K562 (cell line): ENCODE results near the gene ST6GALNAC1. TPM values are rescaled to one million over a fixed set of nuclear protein-coding genes. Genes with fewer than 3 reads are reported as not detected.
A peak's percentile ranks its signal among the peaks of the same experiment; 100 is the strongest.

ENCODE experiments used
- ATF3 ChIP-seq, 2 experiments: fragments of 450-650 bp in 1 of 2; sonication (generic) in 1 of 2; formaldehyde crosslinking in 1 of 2; IDR thresholded peaks in 1 of 2; conservative IDR thresholded peaks in 1 of 2; 2 replicates each; pipeline versions ENCODE4 v1.6.1 to v1.8.1; 2016 to 2023; ENCODE audit warnings: mild to moderate bottlenecking in 2 of 2, moderate library complexity in 2 of 2, inconsistent platforms in 1 of 2, missing genetic modification reagents in 1 of 2
- CBFA2T2 ChIP-seq: fragments of 450-650 bp; conservative IDR thresholded peaks from 2 replicates; pipeline ENCODE4 v1.6.1; 2017; ENCODE audit warnings: mild to moderate bottlenecking
- FOXK1 ChIP-seq: sonication (generic); formaldehyde crosslinking; IDR thresholded peaks from 2 replicates; pipeline ENCODE4 v1.8.0; 2022; ENCODE audit warnings: missing genetic modification reagents, mild to moderate bottlenecking, borderline replicate concordance
- FOXK2 ChIP-seq, 2 experiments: fragments of 450-650 bp; IDR thresholded peaks in 1 of 2; conservative IDR thresholded peaks in 1 of 2; 2 replicates each; pipeline ENCODE4 v1.6.1; 2016; ENCODE audit warnings: low read depth in 2 of 2, mild to moderate bottlenecking in 1 of 2
- NCOR1 ChIP-seq: fragments of 450-650 bp; IDR thresholded peaks from 2 replicates; pipeline ENCODE4 v1.6.1; 2016; ENCODE audit warnings: mild to moderate bottlenecking, moderate library complexity
- NFE2L1 ChIP-seq: fragments of 450-650 bp; IDR thresholded peaks from 2 replicates; pipeline ENCODE4 v1.6.1; 2016; ENCODE audit warnings: missing genetic modification characterization, low read depth, mild to moderate bottlenecking, missing compliant biosample characterization, moderate library complexity, borderline replicate concordance
- PHF8 ChIP-seq: fragments of 200-600 bp; sonication (generic); IDR thresholded peaks from 2 replicates; pipeline ENCODE4 v1.6.1; 2012; ENCODE audit warnings: mixed run types, mild to moderate bottlenecking, inconsistent platforms, low read length, moderate library complexity, borderline replicate concordance
- PREB ChIP-seq: sonication (generic); formaldehyde crosslinking; IDR thresholded peaks from 2 replicates; pipeline ENCODE4 v1.8.1; 2023; ENCODE audit warnings: mild to moderate bottlenecking, missing genetic modification reagents
- PTRF ChIP-seq: fragments of 450-650 bp; IDR thresholded peaks from 2 replicates; pipeline ENCODE4 v1.6.1; 2016; ENCODE audit warnings: mild to moderate bottlenecking, missing genetic modification characterization, missing compliant biosample characterization
- RBFOX2 ChIP-seq: fragments of 200-400 bp; formaldehyde crosslinking; IDR thresholded peaks from 2 replicates; pipeline ENCODE4 v1.6.1; 2017; ENCODE audit warnings: low read depth, mild to moderate bottlenecking, low read length, moderate library complexity
- SMAD4 ChIP-seq: fragments of 250-450 bp; sonication (Bioruptor Pico); conservative IDR thresholded peaks from 2 replicates; pipeline ENCODE4 v1.8.0; 2021; ENCODE audit warnings: inconsistent platforms, mild to moderate bottlenecking, moderate library complexity
- TEAD4 ChIP-seq, 2 experiments: sonication (generic) in 1 of 2; formaldehyde crosslinking in 1 of 2; IDR thresholded peaks; 2 replicates each; pipeline versions ENCODE4 v1.6.1 to v1.8.0; 2012 to 2022; ENCODE audit warnings: borderline replicate concordance in 1 of 2, inconsistent platforms in 1 of 2, low read length in 1 of 2, mild to moderate bottlenecking in 1 of 2, missing genetic modification reagents in 1 of 2
- polyA plus RNA-seq, 8 experiments: library from polyadenylated mRNA; depleted of rRNA in 4 of 8; stranded (reverse) in 5 of 8; unstranded in 3 of 8; fragments of >200 nt; fragmentation: Nextera tagmentation in 2 of 8; fragmentation: Illumina TruSeq in 1 of 8; extraction: Ambion mirVana in 2 of 8; extraction: Trizol in 1 of 8; gene quantifications; 2 replicates each; pipeline versions ENCODE4 v1.2.1 to v1.2.3, GENCODE V29; 2011 to 2014; ENCODE audit warnings: inconsistent platforms in 1 of 8, missing spikeins in 1 of 8
- total RNA-seq, 7 experiments: library from RNA; depleted of rRNA in 6 of 7; stranded (reverse); fragments of >200 nt in 6 of 7; fragmentation: Illumina TruSeq in 2 of 7; extraction: Trizol in 2 of 7; gene quantifications; 2 replicates each; pipeline versions ENCODE4 v1.2.1 to v1.2.3, GENCODE V29; 2011 to 2021; ENCODE audit warnings: low replicate concordance in 1 of 7
- TF ChIP-seq, protein P1 (sequence below): fragments of 200-800 bp; sonication (Bioruptor generic); IDR thresholded peaks from 2 replicates; pipeline ENCODE4 v1.6.1; 2017; ENCODE audit warnings: missing genetic modification characterization, missing compliant biosample characterization
- TF ChIP-seq, protein P2 (sequence below): IDR thresholded peaks from 2 replicates; pipeline ENCODE4 v1.6.1; 2012; ENCODE audit warnings: low read depth, low read length, improper control_type of control experiment, borderline replicate concordance
- TF ChIP-seq, protein P3 (sequence below): fragments of 450-650 bp; IDR thresholded peaks from 2 replicates; pipeline ENCODE4 v1.6.1; 2017; ENCODE audit warnings: antibody characterized with exemption, mild to moderate bottlenecking

Gene ST6GALNAC1
- total and polyA plus RNA-seq, 9 of the 15 experiments (the other 6 are each of a cell fraction or from before 2014, with no cell fraction given) = 20.6 to 68.4 (median 50.5) TPM

GRCh38 chr17:76659928-76660655, 16.5 kb upstream of the ST6GALNAC1 start (continued):
- TF ChIP-seq, protein P1, sequence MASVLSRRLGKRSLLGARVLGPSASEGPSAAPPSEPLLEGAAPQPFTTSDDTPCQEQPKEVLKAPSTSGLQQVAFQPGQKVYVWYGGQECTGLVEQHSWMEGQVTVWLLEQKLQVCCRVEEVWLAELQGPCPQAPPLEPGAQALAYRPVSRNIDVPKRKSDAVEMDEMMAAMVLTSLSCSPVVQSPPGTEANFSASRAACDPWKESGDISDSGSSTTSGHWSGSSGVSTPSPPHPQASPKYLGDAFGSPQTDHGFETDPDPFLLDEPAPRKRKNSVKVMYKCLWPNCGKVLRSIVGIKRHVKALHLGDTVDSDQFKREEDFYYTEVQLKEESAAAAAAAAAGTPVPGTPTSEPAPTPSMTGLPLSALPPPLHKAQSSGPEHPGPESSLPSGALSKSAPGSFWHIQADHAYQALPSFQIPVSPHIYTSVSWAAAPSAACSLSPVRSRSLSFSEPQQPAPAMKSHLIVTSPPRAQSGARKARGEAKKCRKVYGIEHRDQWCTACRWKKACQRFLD (CRISPR knock-in tag) = 0 out of 2 replicates have a peak, but pooled peaks have one; percentile 48
- TF ChIP-seq PHF8 (peak; percentile 14; the same call in 1 of the 2 replicates), CBFA2T2 (peak; percentile 55; the same call in 1 of the 2 replicates), SMAD4 (CRISPR knock-in tag) (peak; percentile 45), FOXK1 (CRISPR knock-in tag) (0 out of 2 replicates have a peak, but pooled peaks have one; percentile 1), PTRF (tag) (no peak), NFE2L1 (tag) (peak; percentile 99), NCOR1 (peak; percentile 63), PREB (CRISPR knock-in tag) (no peak), RBFOX2 (0 out of 2 replicates have a peak, but pooled peaks have one; percentile 36), ATF3 (IDR thresholded peaks at IDR 0.05) (peak; percentile 73; the same call in 1 of the 2 replicates), ATF3 (CRISPR knock-in tag; conservative IDR thresholded peaks at IDR 0.05) (no peak), TEAD4 (IDR thresholded peaks at IDR 0.05; ENCODE audit: low read length) (peak; percentile 72), TEAD4 (CRISPR knock-in tag; IDR thresholded peaks at IDR 0.05; ENCODE audit: borderline replicate concordance) (no peak), FOXK2 (conservative IDR thresholded peaks at IDR 0.05 in 1 of 2, IDR thresholded peaks at IDR 0.05 in 1 of 2; ENCODE audit: low read depth in 2 of 2) (peak; percentile 51 to 66; a peak in 3 of 4 replicates)
- TF ChIP-seq, protein P2, sequence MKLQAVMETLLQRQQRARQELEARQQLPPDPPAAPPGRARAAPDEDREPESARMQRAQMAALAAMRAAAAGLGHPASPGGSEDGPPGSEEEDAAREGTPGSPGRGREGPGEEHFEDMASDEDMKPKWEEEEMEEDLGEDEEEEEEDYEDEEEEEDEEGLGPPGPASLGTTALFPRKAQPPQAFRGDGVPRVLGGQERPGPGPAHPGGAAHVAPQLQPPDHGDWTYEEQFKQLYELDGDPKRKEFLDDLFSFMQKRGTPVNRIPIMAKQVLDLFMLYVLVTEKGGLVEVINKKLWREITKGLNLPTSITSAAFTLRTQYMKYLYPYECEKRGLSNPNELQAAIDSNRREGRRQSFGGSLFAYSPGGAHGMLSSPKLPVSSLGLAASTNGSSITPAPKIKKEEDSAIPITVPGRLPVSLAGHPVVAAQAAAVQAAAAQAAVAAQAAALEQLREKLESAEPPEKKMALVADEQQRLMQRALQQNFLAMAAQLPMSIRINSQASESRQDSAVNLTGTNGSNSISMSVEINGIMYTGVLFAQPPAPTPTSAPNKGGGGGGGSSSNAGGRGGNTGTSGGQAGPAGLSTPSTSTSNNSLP = peak; percentile 73; the same call in 1 of the 2 replicates
- TF ChIP-seq, protein P3, sequence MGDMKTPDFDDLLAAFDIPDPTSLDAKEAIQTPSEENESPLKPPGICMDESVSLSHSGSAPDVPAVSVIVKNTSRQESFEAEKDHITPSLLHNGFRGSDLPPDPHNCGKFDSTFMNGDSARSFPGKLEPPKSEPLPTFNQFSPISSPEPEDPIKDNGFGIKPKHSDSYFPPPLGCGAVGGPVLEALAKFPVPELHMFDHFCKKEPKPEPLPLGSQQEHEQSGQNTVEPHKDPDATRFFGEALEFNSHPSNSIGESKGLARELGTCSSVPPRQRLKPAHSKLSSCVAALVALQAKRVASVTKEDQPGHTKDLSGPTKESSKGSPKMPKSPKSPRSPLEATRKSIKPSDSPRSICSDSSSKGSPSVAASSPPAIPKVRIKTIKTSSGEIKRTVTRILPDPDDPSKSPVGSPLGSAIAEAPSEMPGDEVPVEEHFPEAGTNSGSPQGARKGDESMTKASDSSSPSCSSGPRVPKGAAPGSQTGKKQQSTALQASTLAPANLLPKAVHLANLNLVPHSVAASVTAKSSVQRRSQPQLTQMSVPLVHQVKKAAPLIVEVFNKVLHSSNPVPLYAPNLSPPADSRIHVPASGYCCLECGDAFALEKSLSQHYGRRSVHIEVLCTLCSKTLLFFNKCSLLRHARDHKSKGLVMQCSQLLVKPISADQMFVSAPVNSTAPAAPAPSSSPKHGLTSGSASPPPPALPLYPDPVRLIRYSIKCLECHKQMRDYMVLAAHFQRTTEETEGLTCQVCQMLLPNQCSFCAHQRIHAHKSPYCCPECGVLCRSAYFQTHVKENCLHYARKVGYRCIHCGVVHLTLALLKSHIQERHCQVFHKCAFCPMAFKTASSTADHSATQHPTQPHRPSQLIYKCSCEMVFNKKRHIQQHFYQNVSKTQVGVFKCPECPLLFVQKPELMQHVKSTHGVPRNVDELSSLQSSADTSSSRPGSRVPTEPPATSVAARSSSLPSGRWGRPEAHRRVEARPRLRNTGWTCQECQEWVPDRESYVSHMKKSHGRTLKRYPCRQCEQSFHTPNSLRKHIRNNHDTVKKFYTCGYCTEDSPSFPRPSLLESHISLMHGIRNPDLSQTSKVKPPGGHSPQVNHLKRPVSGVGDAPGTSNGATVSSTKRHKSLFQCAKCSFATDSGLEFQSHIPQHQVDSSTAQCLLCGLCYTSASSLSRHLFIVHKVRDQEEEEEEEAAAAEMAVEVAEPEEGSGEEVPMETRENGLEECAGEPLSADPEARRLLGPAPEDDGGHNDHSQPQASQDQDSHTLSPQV = peak; percentile 63; the same call in 1 of the 2 replicates
